HG03135 (cell line): ENCODE results near the gene LIN54.
A peak's percentile ranks its signal among the peaks of the same experiment; 100 is the strongest.
"Not testable (repeated sequence)": the region's sequence is repeated elsewhere in the genome, so short reads cannot be mapped to it uniquely, and the experiment has no call there.

Experiments used
- ATAC-seq: cut with Tn5 transposase; IDR thresholded peaks from one replicate; pipeline ENCODE4 v1.9.1; 2021; ENCODE audit warnings: mild to moderate bottlenecking, moderate library complexity; ENCODE audit not compliant: unreplicated experiment

Gene LIN54

GRCh38 chr4:82951196-82951595, 59.4 kb downstream of the LIN54 start:
- ATAC-seq, result no peak

GRCh38 chr4:82948647-82949204, 61.9 kb downstream of the LIN54 start:
- no peak for ATAC-seq

GRCh38 chr4:82947498-82947897, 63.1 kb downstream of the LIN54 start:
- ATAC-seq, result no peak

- ATAC-seq, result no peak
Observed at GRCh38 chr4:82939414-82939813, 71.2 kb downstream of the LIN54 start.

- no peak for ATAC-seq
Observed at GRCh38 chr4:82934441-82934840, 76.2 kb downstream of the LIN54 start.

- ATAC-seq, result no peak
Observed at GRCh38 chr4:82930848-82931755, 79.5 kb downstream of the LIN54 start.

GRCh38 chr4:82921795-82922194, 88.8 kb downstream of the LIN54 start:
- no peak for ATAC-seq

GRCh38 chr4:82919386-82919785, 91.2 kb downstream of the LIN54 start:
- no peak for ATAC-seq

- no peak for ATAC-seq
Observed at GRCh38 chr4:82918091-82918490, 92.5 kb downstream of the LIN54 start.

GRCh38 chr4:82913968-82914367, 96.7 kb downstream of the LIN54 start:
- ATAC-seq, result not testable (repeated sequence)

GRCh38 chr4:82913305-82913704, 97.3 kb downstream of the LIN54 start:
- ATAC-seq, result no peak

- no peak for ATAC-seq
Observed at GRCh38 chr4:82909326-82909725, 101.3 kb downstream of the LIN54 start.

- ATAC-seq, result peak; percentile 55
Observed at GRCh38 chr4:82906469-82906868, 104.2 kb downstream of the LIN54 start.

- ATAC-seq, result peak; percentile 45
Observed at GRCh38 chr4:82905205-82905604, 105.4 kb downstream of the LIN54 start.

- no peak for ATAC-seq
Observed at GRCh38 chr4:82903737-82904136, 106.9 kb downstream of the LIN54 start.

GRCh38 chr4:82901183-82901718, 109.4 kb downstream of the LIN54 start:
- no peak for ATAC-seq

GRCh38 chr4:82900411-82901182, 110.0 kb downstream of the LIN54 start, which contains the start of gene THAP9:
TSS of gene THAP9 (plus strand) at chr4:82900735. CDS start at chr4:82900803, 68 bp downstream.
- peak; percentile 90 for ATAC-seq

- ATAC-seq, result peak; percentile 13
Observed at GRCh38 chr4:82900066-82900410, 110.6 kb downstream of the LIN54 start.

GRCh38 chr4:82899374-82900065, 111.1 kb downstream of the LIN54 start:
- no peak for ATAC-seq

- ATAC-seq, result no peak
Observed at GRCh38 chr4:82898322-82899243, 112.0 kb downstream of the LIN54 start.
